ENCODE measurements around the gene CLMN. TPM values are rescaled to one million over a fixed set of nuclear protein-coding genes. Genes with fewer than 3 reads are reported as not detected.

The CLMN gene
- total and polyA plus RNA-seq, 2 of the 8 experiments (the other 6 are each of a cell fraction or from before 2014, with no cell fraction given): 1.6 to 8.2 TPM

DNA sequence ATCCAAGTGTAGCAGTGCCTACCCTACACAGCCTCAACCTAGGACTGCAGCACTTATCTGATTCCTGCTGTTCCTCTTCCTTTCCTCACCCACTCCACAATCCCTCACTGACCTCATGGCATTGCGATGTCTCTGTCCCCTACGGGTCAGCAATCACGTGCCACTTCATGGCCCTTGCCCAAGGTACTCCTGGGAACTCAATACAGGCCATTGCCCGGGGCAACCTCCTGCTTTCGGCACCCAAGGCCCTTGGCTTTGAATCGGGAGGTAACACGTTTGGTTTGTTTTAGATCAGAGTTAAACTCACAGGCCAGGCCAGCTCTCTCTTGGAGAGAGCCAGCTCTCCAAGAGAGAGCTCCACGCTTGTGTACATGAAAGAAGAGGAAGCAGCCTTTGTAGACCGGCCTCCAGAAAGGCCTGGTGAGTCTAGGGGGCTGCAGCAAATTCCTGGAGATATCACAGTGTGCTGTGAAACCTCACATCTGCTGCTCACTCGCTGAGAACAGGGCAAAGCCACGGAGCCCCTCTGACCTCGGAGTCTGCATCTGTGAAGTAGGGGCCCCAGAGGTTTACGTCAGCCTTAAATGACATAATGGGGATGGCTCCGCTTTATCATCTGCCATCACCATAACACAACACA lies 12.2 kb downstream of the CLMN start:
- H3K27ac ChIP-seq (ENCODE audit: low read depth, low read length): no peak overlapping the region
- no peak overlapping the region for H3K23ac ChIP-seq (ENCODE audit: insufficient read length)
- no peak for TF ChIP-seq POLR2A (IDR thresholded peaks at IDR 0.05; ENCODE audit: control extremely low read depth in 1 of 2, low read depth in 2 of 2, low read length in 2 of 2)
- TF ChIP-seq BRCA1 (IDR thresholded peaks at IDR 0.05; ENCODE audit: low read depth, low read length): no peak
- TF ChIP-seq NANOG (IDR thresholded peaks at IDR 0.05; ENCODE audit: insufficient read depth, low read depth, low read length, poor library complexity, severe bottlenecking): no peak
- TF ChIP-seq KDM1A (IDR thresholded peaks at IDR 0.05; ENCODE audit: borderline replicate concordance, low read length): no peak
- no peak for TF ChIP-seq GTF2F1 (IDR thresholded peaks at IDR 0.05; ENCODE audit: borderline replicate concordance, low read depth, low read length)
- no peak for TF ChIP-seq SP1 (IDR thresholded peaks at IDR 0.05; ENCODE audit: low read depth, low read length)
- TF ChIP-seq, protein P1, sequence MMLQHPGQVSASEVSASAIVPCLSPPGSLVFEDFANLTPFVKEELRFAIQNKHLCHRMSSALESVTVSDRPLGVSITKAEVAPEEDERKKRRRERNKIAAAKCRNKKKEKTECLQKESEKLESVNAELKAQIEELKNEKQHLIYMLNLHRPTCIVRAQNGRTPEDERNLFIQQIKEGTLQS (IDR thresholded peaks at IDR 0.05; ENCODE audit: insufficient read depth, low read depth, low read length): no peak
- TF ChIP-seq POU5F1 (IDR thresholded peaks at IDR 0.05; ENCODE audit: low read depth, low read length): no peak
- no peak overlapping the region for H3K4ac ChIP-seq (replicated peaks; ENCODE audit: insufficient read length, low read depth, low read length)
- H4K8ac ChIP-seq (ENCODE audit: extremely low read depth, insufficient read depth, low read length): no peak overlapping the region
- H3K18ac ChIP-seq (ENCODE audit: extremely low read depth, low read length): no peak overlapping the region
- no peak overlapping the region for H2AFZ ChIP-seq (ENCODE audit: low read length)
- CTCF ChIA-PET (ENCODE audit: partially characterized antibody): interaction anchor here (1.2 kb wide), 2 partner anchors 9 to 12 kb away, joined by 3 read pairs; no protein-coding TSS in a partner anchor
- no peak overlapping the region for H2AK5ac ChIP-seq (ENCODE audit: low read depth, low read length)
- no peak overlapping the region for H2BK120ac ChIP-seq (replicated peaks; ENCODE audit: low read depth, low read length)
- H3K79me2 ChIP-seq (ENCODE audit: control insufficient read depth in 1 of 2, insufficient read depth in 2 of 2, low read length in 2 of 2): no peaks in the 10 kb centered on the region
- no peak overlapping the region for H2BK20ac ChIP-seq (ENCODE audit: low read length)
- 84% methylated on average over 13 of the region's 14 CpGs; no CpG with 5 or more reads in 1 of the 2 experiments for WGBS, 2 experiments (ENCODE audit: extremely low coverage in 1 of 2, insufficient coverage in 1 of 2, insufficient read length in 1 of 2, insufficient replicate concordance in 2 of 2, low coverage in 1 of 2, low lambda C conversion rate in 2 of 2, missing lambda C conversion rate in 1 of 2)
- H3K23me2 ChIP-seq (ENCODE audit: low read depth, low read length): no peaks in the 10 kb centered on the region
- no peaks in the 10 kb centered on the region for H3K4me1 ChIP-seq (replicated peaks in 1 of 4; ENCODE audit: control insufficient read depth in 3 of 4, insufficient read depth in 4 of 4, low read length in 3 of 4)
- no peak overlapping the region for H3K56ac ChIP-seq (replicated peaks; ENCODE audit: insufficient read length, low read depth, low read length)
- no peak overlapping the region for H3K9ac ChIP-seq (replicated peaks in 1 of 4; ENCODE audit: extremely low read depth in 1 of 4, low read depth in 3 of 4, low read length in 3 of 4)
- DNase-seq (ENCODE audit: low read depth in 1 of 2, low spot score in 2 of 2) (no peak), FAIRE-seq (no peak)
- no peaks in the 10 kb centered on the region for H3K27me3 ChIP-seq (replicated peaks in 1 of 4; ENCODE audit: control insufficient read depth in 3 of 4, extremely low read depth in 1 of 4, insufficient read depth in 3 of 4, low read length in 3 of 4)
- H2BK15ac ChIP-seq (ENCODE audit: low read length): 0 out of 2 replicates have a peak overlapping the region, but pooled peaks have one; percentile 61
- H2BK12ac ChIP-seq (ENCODE audit: low read depth, low read length): no peak overlapping the region
- H2BK5ac ChIP-seq (ENCODE audit: low read depth, low read length): no peak overlapping the region
- no peak overlapping the region for H3K4me3 ChIP-seq (ENCODE audit: extremely low read depth in 1 of 4, insufficient read depth in 2 of 4, low read depth in 3 of 4, low read length in 4 of 4)
- no peak overlapping the region for H3K4me2 ChIP-seq (ENCODE audit: insufficient read depth in 1 of 2, low read depth in 2 of 2, low read length in 2 of 2)
- H3K79me1 ChIP-seq (ENCODE audit: low read depth, low read length): no peaks in the 10 kb centered on the region
- no peaks in the 10 kb centered on the region for H3K36me3 ChIP-seq (ENCODE audit: control insufficient read depth in 2 of 4, insufficient read depth in 4 of 4, low read length in 3 of 4)
- POLR2A ChIA-PET (ENCODE audit: partially characterized antibody): no interaction called here
- peaks cover 0 to 2% of the 10 kb centered on the region in 2 experiments for H4K20me1 ChIP-seq (replicated peaks in 1 of 2; ENCODE audit: control insufficient read depth in 1 of 2, insufficient read depth in 2 of 2, low read length in 2 of 2)
- H3K14ac ChIP-seq (ENCODE audit: insufficient read length): no peak overlapping the region
- H4K5ac ChIP-seq (ENCODE audit: insufficient read length, low read depth, low read length): no peak overlapping the region
- no peak overlapping the region for H4K91ac ChIP-seq (replicated peaks; ENCODE audit: insufficient read length, low read length)
- H3K9me3 ChIP-seq (ENCODE audit: insufficient read depth in 2 of 2, low read depth in 1 of 2, low read length in 1 of 2): no peaks in the 10 kb centered on the region

All from H1 (cell line).